NCI-H82 treated with DMSO at 0.1 percent for 48 hours (cell line): ENCODE results near the gene SFI1.

Experiments
- DNase-seq: peaks from one replicate; lab custom pipeline; 2025; ENCODE audit not compliant: unreplicated experiment; lab: John Stamatoyannopoulos, UW

The SFI1 gene

GRCh38 chr22:31662668-31663037, 166.3 kb downstream of the SFI1 start:
- no peak for DNase-seq
